Measurements from ENCODE around the gene ACVR1.

The ACVR1 gene

DNA sequence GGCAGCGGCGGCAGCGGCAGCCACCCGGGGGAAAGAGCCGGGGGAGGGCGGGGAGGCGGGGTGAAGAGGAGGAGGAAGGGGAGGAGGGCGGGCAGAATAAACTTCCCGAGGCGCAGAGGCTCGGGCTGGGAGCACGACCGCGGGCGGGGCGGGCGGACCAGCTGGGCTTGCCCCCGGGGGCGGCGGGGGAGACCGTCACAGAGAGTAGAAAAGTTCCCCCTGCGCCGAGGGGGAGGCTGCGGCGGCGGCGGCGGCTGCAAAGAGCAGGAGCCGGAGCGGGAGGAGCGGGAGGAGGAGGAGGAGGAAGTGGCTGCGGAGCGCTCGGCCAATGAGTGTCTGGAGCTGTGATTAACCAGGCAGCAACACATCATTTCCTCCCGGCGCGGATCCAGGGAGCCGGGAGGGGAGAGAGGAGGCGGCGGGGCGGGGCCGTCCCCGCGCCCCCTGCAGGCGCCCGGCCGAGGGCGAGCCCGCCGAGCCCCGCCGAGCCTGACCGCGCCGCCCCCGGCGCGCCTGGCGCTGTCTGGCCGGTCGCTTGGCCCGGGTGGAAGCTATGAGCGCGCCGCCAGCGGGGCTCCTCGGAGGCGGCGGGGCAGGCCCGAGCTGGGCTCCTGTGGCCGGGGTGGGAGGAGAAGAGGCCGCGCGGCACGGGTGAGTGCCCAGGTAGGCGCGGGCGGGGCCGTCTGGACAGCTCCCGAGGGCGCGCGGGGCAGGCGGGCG lies at the start of gene ACVR1:
Gene ACVR1 (minus strand): TSS at position 265 of the 720 bp plus-strand sequence. CDS start 76,837 bp downstream, outside the sequence.
- DNase-seq, result peak; percentile 91

DNA sequence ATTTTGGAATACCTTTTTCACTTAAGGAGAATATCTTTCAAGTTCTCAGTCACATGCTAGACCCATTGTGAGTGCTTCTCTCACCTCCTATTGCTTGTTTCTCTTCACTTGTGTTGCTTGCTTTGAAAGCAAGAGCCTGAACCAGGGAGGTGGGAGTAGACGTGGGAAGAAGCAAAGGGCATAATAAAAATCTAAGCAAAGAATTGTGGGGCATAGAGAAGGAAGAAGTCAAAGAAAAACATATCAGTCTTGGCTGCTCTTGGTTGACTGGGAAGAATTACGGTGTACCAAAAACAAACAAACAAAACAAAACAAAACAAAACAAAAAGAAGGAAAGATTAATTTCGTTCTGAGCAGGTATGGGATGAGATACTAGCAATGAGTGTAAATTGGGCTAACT lies 48.9 kb upstream of the ACVR1 start:
- no peak for DNase-seq

DNA sequence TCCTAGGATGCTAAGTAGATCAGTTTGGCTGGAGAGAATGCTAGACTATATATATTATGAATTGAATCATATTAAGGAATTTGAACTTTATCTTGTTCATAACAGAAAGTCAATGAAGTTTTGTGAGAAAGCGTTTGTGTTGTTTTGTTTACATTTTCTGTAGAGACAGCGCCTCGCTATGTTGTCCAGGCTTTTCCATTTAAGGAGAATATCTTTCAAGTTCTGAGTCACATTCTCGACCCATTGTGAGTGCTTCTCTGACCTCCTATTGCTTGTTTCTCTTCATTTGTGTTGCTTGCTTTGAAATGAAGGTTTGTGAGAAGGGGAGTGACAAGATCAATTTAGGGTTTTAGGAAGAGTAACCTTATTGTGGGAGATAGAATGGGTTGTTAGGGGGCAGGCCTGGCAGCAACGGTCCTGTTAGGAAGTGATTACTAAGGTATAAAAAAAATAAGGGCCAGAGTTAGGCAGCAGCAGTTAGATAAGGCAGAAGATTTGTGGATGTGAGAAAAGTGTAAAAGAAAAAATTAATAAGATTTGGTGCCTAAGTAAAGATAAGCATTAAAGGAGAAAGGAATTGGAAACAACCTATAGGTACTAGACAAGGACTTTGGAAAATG lies 47.6 kb upstream of the ACVR1 start:
- no peak for DNase-seq

DNA sequence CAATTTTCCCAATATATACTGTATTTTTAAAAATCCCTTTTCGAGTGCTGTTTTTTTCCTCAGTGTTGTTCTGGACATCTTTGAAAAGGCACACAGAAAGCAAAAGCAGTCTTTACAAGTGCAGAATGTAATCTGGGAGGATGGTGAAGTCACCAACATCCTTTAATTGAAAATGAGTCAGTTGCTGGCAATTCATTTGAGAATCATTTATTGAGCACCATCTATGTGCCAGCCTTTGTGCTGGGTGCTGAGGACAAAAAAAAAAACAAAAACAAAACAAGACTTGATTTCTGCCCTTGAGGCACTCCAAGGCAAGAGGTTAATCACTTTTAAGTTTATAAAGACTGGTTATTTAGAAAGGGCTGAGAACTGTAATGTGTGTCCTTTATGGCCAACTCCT lies 46.7 kb upstream of the ACVR1 start:
- DNase-seq, result no peak

DNA sequence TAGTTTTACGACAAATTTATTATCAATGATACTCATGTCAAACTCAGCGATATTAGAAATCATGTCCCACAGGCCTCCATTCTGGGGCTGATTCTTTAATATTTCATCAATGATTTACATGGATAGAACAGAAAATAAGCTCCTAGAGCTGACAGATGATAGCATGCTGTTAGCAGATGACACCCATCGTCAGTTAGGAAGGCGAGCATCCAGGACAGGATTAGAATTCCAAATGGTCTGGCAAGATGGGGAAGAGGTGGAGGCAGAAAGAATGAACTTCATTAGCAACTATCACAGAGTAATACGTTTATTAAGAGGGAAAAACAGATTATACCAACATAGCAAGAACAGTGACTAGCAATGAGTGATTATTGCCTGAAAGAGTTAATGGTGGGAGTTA lies 46.2 kb upstream of the ACVR1 start:
- no peak for DNase-seq

DNA sequence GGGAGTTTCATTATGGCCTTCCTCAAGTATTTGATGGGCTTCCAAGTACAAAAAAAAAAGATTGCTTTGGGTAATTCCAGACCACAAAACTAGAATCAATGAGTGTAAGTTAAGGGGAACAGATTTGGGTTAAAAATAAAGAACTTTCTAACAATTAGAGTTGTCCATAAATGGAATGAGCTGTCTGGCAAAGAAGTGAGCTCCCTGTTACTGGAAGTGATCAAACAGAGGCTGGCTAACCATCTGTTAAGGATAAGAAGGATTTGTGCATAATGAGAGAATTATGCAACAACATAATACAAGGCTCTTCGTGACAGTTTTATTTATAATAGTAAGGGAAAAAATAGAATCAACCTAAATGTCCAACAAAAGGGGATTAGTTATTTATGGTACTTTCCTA lies 44.6 kb upstream of the ACVR1 start:
- no peak for DNase-seq

DNA sequence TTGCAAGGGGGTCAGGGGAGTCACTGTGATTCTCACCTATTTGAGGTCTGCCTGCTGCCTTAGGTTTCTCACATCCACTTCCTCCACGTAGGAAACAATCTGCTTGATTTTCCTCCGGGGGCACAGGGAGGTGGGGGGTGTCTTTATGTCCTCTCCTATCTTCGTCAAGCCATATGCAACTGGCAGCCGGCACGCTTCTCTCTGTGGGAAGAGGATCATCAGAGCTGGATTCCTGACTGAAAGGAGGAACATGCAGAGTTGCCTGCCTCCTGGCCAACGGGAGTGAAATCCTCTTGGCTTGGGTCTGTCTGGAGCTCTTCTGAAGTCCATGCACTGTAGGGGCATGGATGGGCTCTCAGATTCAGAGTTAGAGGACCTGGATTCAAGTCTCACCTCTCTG lies 43.1 kb upstream of the ACVR1 start:
- no peak for DNase-seq

DNA sequence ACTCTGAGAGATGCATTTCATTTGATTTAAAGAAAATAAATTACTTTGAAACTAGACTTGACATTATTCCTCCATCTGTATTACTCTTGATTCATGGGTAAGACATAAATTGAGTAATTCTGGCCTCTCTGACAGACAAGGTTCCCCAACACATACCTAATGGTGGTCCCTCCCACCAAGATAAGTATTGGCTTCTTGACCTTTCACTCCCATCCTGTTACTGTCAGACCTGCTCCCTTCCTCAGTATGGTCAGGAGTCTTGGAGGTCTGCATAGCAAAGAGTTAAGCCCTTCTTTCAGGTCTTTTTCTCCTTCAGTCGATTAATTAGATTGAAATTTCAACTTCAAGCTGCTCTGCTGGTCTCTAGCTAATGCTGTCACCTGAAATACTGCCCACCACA lies 42.2 kb upstream of the ACVR1 start:
- no peak for DNase-seq

DNA sequence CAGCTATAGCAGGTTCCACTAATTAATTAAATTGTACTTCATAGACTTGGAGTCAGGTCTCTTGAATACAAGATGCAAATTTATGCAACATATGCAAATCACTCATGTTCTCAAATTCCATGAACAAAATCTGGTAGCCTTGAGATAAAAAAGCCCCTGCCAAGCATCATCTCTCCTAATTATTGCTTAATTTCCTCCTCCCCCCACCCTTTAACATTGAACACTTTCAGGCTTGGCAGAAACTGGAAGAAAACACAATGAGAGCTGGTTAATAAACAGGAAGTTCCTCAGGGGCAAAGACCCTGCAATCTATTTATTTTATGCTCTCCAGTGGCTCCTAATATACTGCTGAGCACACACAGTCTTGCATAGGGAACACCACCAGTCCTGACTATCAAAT lies 35.6 kb upstream of the ACVR1 start:
- DNase-seq, result no peak

DNA sequence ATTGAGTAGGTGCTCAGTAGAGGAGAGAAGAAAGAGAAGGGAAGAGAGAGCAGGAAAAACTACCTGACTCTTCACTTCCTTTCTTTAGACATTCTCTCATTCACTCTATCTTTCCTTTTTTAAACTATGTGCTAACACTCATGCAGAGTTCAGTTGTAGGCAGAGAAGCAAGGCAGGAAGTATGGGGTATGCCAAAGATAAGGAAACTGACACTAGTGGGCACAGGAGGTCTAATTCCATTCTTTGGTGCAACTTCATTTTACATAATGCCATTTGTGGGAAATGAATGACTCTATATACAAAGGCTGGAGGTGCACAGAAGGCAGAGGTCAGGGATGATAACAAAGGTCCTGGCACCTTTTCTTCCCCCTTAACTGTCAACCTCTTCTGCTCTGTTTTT lies 35.1 kb upstream of the ACVR1 start:
- no peak for DNase-seq

DNA sequence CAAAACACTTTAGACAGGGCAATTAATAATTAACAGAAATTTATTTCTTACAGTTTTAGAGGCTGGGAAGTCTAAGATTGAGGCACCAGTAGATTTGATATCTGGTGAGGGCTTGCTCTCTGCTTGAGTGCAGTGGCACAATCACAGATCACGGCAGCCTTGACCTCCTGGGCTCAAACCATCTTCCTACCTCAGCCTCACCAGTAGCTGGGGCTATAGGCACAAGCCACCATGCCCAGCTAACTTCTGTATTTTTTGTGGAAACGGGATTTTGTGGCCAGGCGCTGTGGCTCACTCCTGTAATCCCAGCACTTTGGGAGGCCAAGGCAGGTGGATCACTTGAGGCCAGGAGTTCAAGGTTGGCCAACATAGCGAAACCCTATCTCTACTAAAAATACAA lies 29.0 kb upstream of the ACVR1 start:
- no peak for DNase-seq

DNA sequence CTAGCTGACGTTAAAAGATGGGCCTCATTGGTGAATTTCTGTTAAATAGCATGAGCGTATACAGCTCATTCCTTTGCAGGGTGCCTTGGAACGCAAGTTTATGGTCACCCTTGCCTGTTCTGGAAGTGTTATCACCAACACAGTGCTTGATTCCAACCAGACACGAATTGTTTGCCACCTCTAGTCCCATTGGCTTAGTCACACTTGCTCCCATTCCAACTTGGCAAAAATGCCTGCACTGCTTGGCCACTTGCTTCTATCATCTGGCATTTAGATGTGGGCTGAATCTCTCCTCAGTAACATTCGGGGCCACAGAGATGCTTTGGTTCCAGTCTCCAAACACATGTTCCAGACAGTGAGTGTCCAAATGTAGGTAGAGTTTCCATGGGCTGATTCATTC lies 27.5 kb upstream of the ACVR1 start:
- no peak for DNase-seq

DNA sequence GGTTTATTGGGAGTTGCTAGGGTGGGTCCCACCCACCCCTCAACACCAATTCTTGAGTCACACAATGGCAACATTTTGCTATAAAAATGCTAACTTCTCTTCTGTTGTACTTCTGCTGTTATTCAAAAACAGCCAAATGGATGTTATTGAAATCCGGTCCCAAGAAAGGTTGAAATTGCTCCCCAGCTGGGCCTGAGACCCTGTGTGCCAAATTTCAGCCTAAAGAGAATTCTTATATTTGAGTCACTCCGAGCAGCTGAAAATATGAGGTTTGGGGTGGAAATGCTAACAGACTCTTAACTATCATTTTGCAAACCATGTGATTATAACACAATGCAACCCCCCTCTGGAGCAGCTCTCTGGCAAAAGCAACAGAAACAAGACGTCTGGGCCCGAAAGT lies 27.0 kb upstream of the ACVR1 start:
- no peak for DNase-seq

DNA sequence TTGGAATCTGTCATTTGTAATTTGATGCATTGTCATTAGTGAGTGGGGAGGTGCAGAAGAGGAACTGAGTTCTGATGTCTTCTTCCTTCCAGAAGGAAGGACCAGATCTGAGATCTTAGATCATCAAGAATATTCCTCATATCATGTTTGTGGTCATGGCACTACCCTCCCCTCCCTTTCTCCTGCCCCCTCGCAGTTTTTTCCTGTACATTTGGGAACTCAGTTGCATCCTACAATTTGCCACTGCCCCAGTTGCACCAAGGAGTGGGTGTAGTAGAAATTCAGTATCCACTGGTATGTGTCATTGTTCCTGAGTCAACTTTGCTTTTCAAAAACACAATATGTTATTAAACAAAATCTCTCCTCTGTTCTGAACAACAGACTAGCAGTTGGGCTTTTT lies 26.6 kb upstream of the ACVR1 start:
- no peak for DNase-seq

DNA sequence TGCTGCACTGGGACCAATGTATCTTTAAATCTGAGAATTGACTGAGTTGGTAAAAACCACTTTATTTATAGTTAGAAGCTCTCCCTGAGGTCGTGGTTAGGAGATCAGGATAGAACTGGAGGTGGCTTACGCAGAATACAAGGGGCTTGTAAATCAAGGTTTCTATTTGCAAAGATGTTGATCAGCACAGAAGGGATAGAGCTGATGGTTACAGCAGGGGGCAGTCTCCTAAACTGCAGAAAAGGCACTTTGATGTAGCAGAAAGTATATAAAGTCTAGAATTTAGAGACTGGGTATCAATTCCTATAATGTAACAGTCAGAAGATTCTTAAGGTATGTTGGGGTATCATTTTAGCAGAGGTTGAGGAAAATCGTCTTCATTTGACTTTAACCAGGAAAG lies 25.2 kb upstream of the ACVR1 start:
- no peak for DNase-seq

DNA sequence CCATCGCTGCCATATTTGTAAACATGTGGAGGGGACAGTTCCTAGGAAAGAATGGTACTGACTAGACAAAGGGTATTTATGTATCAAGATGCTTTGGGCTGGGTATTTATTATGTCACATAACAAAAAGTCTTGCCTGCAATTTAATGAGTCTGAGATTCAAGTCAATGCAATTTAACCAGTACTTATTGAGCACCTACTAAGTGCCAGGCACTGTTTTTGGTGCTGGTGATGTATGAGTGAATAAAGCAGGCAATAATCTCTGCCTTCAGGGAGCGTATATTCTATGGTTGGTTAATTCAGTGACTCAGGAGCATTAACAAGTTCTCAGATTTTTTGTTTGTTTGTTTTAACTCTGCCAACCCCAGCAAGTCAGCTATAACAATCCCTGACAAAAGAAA lies 24.6 kb upstream of the ACVR1 start:
- DNase-seq, result no peak

DNA sequence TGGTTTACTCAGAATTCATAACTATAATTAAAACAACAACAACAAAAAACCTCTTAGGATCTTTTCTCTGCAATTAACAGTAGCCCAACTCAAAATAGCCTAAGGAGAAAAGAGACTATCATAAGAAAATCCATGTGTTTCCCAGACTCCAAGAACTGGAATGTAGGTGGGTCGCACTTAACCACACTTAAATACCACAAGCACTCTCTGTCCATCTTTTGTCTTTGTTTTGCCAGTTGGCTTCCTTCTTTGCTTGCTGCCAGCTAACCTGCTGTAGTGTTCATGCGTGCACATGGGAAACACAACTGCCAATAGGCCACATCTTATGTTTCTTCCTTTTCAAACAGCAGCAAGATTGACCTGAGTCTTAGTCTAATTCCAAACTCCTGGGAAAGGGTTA lies 24.1 kb upstream of the ACVR1 start:
- DNase-seq, result no peak

DNA sequence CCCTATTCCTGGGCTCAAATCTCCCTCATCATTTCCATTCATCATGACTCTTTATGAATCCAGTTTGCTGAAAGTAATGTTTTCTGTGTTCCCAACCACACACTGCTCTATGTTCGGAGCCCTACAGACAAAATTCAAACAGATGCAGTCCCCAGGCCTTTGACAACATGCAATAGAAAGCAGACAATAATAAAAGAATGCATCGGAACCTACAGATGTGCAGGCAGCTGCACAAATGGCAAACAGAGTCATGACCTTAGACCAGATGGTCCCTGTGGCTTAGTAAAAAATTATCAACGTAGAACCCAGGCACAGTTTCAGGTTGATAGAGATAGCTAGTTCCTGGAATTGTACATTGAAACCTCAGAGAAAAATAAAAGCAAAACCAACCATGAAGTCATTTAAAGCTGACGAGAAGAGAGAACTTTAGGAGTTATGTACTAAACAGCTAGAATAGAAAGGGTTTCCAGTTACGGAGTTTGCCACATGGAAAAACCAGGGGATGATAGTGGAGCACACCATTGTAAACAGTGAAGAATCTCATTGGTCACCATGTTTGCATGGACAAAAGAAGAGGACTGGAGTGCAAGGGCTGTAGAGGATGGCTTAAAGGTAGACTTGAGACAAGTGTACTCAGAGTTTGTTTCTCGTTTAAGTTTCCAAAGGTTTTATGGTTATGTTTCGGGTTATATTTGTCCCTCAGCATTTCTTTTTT lies 23.2 kb upstream of the ACVR1 start:
- no peak for DNase-seq

DNA sequence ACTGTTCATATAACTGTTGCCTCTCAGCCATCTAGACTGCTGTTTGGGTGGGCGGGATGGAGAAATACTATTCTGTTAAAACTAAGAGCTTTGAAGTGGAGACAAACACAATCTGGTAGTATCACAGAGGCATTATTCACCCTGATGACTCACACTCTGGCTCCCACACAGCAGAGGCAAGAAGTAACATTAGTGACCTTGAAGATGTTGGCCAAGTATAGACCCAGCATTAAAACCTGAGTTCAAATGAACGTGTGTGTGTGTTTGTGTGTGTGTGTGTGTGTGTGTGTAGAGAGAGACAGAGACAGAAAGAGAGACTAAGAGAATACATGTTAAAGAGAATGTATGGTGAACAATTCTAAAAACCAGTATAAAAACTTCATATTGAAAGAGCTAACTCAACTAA lies 22.5 kb upstream of the ACVR1 start:
- DNase-seq, result no peak

DNA sequence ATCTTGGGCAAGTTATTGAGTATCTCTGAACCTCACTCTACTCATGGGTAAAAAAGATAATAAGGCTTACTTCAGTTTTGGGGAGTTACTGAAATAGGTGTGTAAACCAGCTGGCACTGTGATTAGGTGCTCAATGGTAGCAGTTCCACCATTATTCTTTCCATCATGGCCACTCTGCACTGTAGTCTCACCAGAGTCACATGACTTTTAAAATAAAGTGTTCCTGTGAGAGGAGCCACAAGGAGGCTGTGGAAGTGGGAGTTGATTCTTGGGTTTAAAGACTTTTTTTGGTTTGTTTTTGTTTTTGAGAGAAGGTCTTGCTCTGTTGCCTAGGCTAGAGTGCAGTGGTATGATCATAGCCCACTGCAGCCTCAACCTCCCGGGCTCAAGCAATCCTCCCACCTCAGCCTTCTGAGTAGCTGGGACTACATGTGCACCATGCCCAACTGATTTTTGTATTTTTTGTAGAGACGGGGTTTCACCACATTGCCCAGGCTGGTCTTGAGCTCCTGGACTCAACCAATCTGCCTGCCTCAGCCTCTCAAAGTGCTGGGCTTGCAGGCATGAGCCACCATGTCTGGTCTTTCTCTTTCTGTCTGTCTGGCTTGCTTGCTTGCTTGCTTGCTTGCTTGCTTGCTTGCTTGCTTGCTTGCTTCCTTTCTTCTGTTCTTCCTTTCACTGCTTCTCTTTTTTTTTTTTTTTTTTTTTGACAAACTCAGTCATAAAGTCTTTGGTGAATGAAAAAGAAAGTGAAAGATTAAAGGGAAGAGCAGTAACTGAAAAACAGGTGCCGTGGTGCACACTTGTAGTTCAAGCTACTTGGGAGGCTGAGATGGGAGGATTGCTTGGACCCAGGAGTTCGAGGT lies 21.2 kb upstream of the ACVR1 start:
- no peak for DNase-seq

DNA sequence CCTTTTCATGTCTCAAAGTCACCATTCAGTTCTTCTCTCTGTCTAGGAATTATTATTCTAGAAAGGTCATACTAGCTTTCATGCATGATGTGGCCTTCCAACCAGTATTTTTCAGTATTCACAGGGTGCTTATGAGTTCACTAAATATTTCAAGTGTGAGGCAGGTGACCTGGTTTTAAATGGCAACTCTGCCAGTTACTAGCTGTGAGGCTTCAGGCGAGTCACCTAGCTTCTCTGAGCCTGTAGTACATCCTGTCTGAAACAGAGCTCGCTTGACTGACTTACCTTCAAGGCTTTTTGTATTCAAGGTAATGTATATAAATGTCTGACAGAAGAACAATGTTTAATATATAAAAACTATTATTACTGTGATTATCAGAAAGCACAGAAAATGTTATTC lies 19.4 kb upstream of the ACVR1 start:
- no peak for DNase-seq

DNA sequence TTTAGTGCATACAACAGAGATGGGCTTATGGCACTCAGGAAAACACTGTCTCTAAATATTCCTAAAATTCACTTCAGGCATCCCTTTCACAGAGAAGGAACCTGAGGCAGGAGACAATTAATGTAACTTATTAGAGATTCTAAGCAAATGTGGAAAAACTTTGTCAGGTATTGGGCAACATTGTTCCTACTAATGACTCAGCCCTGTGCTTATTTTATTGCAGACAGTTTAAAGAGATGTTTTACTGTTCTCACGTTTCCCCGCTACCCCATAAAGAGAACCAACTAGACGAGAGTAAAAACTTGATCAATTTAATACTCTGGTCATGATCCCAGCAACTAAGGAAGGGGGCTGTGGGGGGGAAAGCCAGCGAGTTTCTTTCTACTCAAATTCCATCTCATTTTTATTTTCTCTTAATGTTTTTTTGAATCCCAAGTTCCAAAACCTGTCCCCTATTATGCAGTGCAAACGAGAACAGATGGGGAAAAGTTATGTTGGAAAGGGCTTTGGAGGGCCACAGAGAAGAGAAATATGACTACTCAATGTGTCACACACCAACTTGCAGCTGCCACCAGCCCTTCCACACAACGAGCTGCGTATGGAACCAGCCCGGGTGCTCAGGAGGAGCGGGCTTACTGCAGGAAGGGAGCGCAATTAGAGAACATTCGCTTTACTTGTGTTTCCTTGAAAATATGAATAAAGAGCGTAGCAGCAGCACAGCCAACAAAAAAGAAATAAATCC lies 18.7 kb upstream of the ACVR1 start:
- DNase-seq, result no peak

DNA sequence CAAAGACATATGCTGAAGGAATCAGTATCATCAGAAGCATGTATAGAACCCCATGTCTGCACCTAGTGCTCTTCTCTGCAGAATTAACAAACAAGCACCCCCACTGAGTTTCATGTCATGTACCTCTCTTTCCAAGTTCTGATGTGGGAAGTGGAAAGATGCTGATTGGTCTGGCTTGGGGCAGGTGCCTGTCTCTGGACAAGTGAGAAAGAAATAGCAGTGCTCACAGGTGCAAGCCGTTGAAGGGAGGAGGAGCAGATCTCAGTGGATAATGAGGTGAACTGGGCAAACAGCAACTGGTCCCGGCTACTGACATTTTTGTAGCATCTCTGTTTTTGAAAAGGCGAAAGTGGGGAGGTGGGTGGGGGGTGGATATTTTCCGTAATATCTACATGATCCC lies 17.5 kb upstream of the ACVR1 start:
- DNase-seq, result no peak

Data from GDM1 (cell line).